Measurements from ENCODE around the gene LYPLAL1.

- no peak for TF ChIP-seq CTCF (IDR thresholded peaks at IDR 0.05)
- no peak for TF ChIP-seq POLR2A (IDR thresholded peaks at IDR 0.05)
Measured at GRCh38 chr1:219226196-219226595, 52.5 kb downstream of the LYPLAL1 start.

Data from thyroid gland (tissue), 4 donors.